GM12891 (cell line): ENCODE measurements around the gene DAB1.

ENCODE experiments used
- PAX5 ChIP-seq: IDR thresholded peaks from 2 replicates; pipeline ENCODE4 v1.6.1; 2011; ENCODE audit warnings: low read length, moderate library complexity, mild to moderate bottlenecking; ENCODE audit not compliant: insufficient read depth, severe bottlenecking
- POLR2A ChIP-seq: IDR thresholded peaks from 2 replicates; pipeline ENCODE4 v1.6.1; 2011; ENCODE audit warnings: low read depth, low read length, control low read depth
- POLR2AphosphoS5 ChIP-seq: IDR thresholded peaks from 2 replicates; pipeline ENCODE4 v1.6.1; 2011; ENCODE audit warnings: low read depth, low read length, control low read depth
- POU2F2 ChIP-seq: IDR thresholded peaks from 2 replicates; pipeline ENCODE4 v1.6.1; 2011; ENCODE audit warnings: low read depth, mild to moderate bottlenecking, control low read depth, low read length, moderate library complexity
- SPI1 ChIP-seq: IDR thresholded peaks from 2 replicates; pipeline ENCODE4 v1.6.1; 2011; ENCODE audit warnings: low read depth, low read length, control low read depth
- TAF1 ChIP-seq: IDR thresholded peaks from 2 replicates; pipeline ENCODE4 v1.6.1; 2011; ENCODE audit warnings: low read depth, low read length, control low read depth

- TF ChIP-seq POLR2AphosphoS5 = no peak
- TF ChIP-seq TAF1 = no peak
- no peak for TF ChIP-seq POLR2A
- TF ChIP-seq SPI1 = no peak
- TF ChIP-seq PAX5 = no peak
- no peak for TF ChIP-seq POU2F2
These were observed 383.0 kb downstream of the DAB1 start for GRCh38 chr1:57040811-57041210.
